Stimulated activated CD8-positive, alpha-beta memory T cell treated with anti-CD3 and anti-CD28 coated beads, Interleukin-2, amount 100 ng/mL, for 1 hour (primary cell): ENCODE results near the gene ATP2A2.
"Not testable (repeated sequence)": the region's sequence is repeated elsewhere in the genome, so short reads cannot be mapped to it uniquely, and the experiment has no call there.

ENCODE experiments used
- DNase-seq, 2 donors: peaks; one replicate each; pipeline ENCODE4 v3.0.0-alpha.2; 2020; ENCODE audit warnings: low read depth in 2 of 2

Gene ATP2A2

GRCh38 chr12:110367181-110367864, 86.3 kb downstream of the ATP2A2 start:
- DNase-seq, result no peak

GRCh38 chr12:110369992-110370391, 88.9 kb downstream of the ATP2A2 start:
- no peak for DNase-seq

GRCh38 chr12:110370732-110371231, 89.7 kb downstream of the ATP2A2 start:
- DNase-seq, result no peak

- DNase-seq, result no peak
These were observed 90.5 kb downstream of the ATP2A2 start for GRCh38 chr12:110371408-110372055.

- no peak for DNase-seq
These were observed 91.0 kb downstream of the ATP2A2 start for GRCh38 chr12:110372056-110372425.

- no peak for DNase-seq
These were observed 92.0 kb downstream of the ATP2A2 start for GRCh38 chr12:110373025-110373424.

GRCh38 chr12:110373425-110373824, 92.4 kb downstream of the ATP2A2 start:
- DNase-seq, result no peak

- no peak for DNase-seq
These were observed 93.0 kb downstream of the ATP2A2 start for GRCh38 chr12:110373962-110374611.

GRCh38 chr12:110378131-110378790, 97.2 kb downstream of the ATP2A2 start:
- DNase-seq, result not testable (repeated sequence)

GRCh38 chr12:110379197-110379596, 98.2 kb downstream of the ATP2A2 start:
- no peak for DNase-seq

GRCh38 chr12:110379631-110380030, 98.6 kb downstream of the ATP2A2 start:
- DNase-seq, result no peak

- no peak for DNase-seq
These were observed 101.6 kb downstream of the ATP2A2 start for GRCh38 chr12:110382683-110383082.
